Fibroblast of skin of left quadriceps (primary cell): ENCODE measurements around the gene PTPRN2.

Source experiments
- DNase-seq, 2 experiments: peaks; one replicate each; pipeline ENCODE4 v3.0.0-alpha.2; 2013; ENCODE audit warnings: low read depth in 2 of 2

PTPRN2 gene

DNA sequence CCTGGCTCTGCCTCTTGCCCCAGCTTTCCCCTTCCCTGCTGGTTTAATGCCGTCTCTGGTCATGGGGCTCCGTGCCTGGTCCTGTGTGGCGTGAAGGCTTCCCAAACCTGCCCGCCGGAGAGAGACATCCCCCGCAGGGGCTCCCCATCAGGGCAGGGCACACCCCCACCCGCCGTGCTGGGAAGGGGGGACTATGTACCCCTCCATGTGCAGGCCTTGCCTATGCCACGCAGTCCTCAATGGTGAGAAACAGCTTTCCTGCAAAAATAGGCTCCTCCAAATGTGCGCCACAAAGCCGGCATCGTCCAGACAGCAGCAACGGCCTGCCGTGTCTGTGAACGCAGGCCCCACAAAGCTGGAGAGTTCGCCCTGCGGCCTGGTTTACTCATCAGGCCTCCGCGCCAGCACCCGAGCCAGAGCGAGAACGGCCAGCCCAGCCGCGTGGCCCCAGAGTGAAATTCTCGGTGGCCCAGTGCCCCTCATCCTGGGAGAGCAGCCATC lies 937.4 kb downstream of the PTPRN2 start:
- no peak for DNase-seq

- DNase-seq = no peak
Measured at GRCh38 chr7:157646551-157646950, 941.1 kb downstream of the PTPRN2 start.

DNA sequence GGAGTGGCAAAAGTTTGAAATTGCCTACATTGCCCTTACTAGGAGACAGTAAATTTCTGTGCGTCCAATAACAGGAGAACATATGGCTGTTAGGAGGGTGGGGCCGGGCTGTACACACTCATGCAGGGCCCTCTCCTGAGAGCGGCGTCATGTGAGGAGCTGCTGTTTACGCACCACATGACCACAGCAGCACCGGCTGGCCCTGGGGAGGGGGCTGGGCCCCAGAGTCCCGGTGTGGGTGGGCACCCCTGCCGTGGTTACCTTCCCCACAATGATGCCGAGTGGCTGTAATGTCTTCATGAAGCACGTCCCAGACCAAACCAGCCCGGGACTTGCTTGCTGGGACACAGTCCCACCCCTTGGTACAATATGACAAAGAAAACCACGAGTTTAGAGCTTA lies 942.1 kb downstream of the PTPRN2 start:
- DNase-seq = no peak

DNA sequence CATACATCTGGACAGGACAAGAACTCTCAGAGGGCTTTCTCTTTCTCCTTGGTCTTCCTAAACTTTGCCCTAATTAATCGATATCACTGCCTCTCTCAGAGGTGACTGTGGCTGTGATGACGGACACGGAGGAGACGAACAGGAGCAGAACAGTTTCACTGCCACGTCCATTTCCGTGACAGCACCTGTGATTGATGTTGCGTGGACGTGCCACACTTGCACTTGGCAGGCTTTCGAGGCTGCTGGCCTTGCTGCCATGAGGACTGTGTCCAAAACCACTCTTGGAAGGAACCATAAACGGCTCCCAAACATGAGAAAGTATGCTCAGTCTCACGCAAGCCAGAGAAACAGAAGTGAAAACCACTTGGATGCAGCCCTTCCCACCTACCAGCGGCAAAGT lies 942.7 kb downstream of the PTPRN2 start:
- DNase-seq = no peak

DNA sequence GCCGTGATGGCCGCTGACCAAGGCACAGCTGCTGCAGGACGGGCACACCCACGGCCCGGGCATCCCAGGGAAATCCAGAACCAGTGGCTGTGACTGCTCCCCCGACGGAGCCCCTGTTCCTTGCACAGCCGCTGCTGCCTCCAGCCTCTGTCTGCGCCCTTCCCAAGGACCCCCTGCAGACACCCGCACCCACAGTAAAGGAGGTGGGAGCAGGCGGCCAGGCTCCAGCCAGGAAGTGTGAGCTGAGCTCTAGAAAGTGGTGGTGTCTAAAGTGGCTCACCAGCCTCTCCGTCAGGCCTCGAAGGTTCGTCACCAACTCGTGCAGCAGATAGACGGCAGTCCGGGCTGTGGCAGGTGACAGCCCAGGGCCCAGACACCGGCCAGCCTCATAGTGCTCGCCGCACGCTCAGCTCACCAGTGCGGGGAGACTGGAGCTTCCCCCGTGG lies 944.1 kb downstream of the PTPRN2 start:
- no peak for DNase-seq

- DNase-seq = no peak
Measured at GRCh38 chr7:157641866-157642265, 945.8 kb downstream of the PTPRN2 start.

- DNase-seq = no peak
Measured at GRCh38 chr7:157640144-157640543, 947.5 kb downstream of the PTPRN2 start.

- DNase-seq = no peak
Measured at GRCh38 chr7:157638563-157638962, 949.1 kb downstream of the PTPRN2 start.

DNA sequence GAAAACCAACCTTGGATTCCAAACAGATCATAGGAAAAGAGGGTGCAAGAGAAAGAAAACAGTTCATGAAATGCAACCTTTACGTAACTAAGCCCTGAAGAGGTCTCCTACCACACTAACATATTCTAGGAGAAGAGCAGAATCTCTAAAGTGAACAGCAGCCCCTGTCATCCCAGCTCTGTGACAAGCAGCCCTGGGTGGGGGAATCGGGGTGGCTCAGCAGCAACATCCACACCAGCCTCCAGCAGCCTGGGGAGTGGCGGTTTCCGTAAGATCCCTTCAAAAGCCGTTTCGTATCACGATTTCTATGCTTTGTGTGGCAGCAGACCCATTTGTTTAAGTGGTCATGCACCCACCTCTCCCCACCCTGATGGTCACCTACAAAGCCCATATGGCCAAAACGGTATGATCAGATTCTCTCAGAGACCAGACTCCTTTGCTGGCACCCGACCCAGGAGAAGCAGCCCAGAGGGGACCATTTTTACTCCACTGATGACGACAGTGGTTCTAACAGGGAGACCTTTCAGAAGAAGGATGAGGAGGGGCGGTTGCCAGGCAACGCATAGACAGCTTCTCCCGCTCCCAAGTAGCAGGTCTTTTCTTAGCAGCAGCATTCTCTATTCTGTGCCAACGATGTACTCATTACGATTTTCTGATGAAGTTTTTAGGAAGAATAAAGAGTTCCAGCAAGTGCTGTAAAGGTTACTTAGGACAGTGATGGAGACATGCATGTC lies 950.2 kb downstream of the PTPRN2 start:
- DNase-seq = no peak

DNA sequence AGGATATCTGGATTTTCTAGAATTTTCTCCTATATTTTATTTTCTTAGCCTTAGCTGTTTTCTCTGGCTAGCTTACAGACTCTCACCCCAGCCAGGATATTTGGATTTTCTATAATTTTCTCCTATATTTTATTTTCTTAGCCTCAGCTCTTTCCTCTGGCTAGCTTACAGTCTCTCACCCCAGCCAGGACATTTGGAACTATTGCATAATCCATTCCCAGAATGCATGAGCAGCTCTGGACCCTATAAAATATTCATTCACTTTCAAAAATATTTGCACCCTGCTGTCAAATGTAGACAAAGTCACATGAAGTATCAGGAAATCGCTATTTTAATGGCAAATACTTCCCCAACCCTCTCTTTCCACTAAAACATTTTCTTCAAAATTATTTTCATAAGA lies 952.0 kb downstream of the PTPRN2 start:
- no peak for DNase-seq

- no peak for DNase-seq
Measured at GRCh38 chr7:157635148-157635500, 952.5 kb downstream of the PTPRN2 start.

GRCh38 chr7:157634401-157635147 lies 953.0 kb downstream of the PTPRN2 start:
- no peak for DNase-seq

GRCh38 chr7:157633465-157634185 lies 954.0 kb downstream of the PTPRN2 start:
- no peak for DNase-seq

- no peak for DNase-seq
Measured at GRCh38 chr7:157630301-157630853, 957.2 kb downstream of the PTPRN2 start.

GRCh38 chr7:157628456-157628855 lies 959.2 kb downstream of the PTPRN2 start:
- no peak for DNase-seq

GRCh38 chr7:157627646-157628045 lies 960.0 kb downstream of the PTPRN2 start:
- no peak for DNase-seq

- no peak for DNase-seq
Measured at GRCh38 chr7:157627033-157627432, 960.6 kb downstream of the PTPRN2 start.

DNA sequence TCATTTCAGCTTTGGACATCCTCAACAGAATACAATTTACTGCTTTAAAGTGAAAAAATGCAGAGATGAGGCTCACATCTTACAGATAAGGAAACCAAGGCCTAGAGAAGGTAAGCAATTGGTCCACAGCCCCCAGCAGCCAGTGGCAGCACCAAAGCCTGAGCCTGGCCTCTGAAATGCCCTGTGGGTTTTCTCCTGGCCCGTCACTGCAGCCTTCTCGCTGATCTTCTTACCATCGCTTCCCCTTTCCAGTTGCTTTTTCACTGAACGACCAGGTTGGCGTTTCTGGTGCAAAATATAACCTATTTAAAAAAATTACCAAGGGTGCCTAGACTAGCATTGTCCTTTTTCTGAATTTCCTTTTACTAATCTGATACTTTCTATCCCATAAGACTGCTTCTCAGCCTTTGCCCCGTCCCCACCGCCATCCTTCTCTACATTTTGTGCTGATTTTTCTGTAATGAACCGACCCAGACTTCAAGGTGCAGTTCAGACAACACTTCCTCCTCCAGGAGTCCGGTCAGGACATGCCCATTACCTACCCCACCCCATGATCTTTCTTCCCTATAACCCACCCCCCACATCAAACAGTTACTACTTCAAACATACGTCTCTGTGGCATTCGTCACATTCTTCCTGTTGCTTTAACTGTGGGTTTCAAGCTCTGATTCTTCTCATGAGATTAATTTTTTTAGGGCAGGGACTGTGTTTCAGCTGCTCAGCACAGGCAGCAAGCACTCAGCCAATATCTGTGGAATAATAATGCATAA lies 961.5 kb downstream of the PTPRN2 start:
- DNase-seq = no peak

DNA sequence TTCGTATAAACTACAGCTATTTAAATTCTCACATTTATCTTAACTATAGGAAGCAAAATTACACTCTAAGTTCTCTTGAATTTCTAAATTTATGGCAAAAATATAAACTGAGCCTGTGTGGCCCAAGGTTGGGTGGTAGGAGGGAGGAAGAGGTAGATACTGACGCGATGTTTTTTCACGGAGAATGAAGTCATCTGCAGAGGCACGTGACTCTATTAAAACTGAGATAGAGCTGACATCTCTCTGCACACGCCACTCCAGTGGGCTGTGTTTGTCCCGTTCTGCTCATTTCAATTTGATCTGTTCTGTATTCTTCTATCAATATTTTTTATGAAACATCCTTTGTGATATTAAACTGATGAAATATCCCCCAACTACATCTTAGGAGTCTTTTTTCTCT lies 964.1 kb downstream of the PTPRN2 start:
- no peak for DNase-seq

GRCh38 chr7:157622408-157623205 lies 965.0 kb downstream of the PTPRN2 start:
- no peak for DNase-seq

- DNase-seq = no peak
Measured at GRCh38 chr7:157622000-157622399, 965.6 kb downstream of the PTPRN2 start.
